Pancreas (tissue), 10 donors: ENCODE measurements around the gene INHBC. TPM values are rescaled to one million over a fixed set of nuclear protein-coding genes. Genes with fewer than 3 reads are reported as not detected.

Experiments used
- ATAC-seq, 4 donors: fragments of 200-7000 bp; cut with Tn5 transposase; one replicate each; pipeline versions ENCODE4 v1.8.0 to v1.9.1; 2020; ENCODE audit warnings: mild to moderate bottlenecking in 4 of 4, moderate library complexity in 4 of 4
- DNase-seq, 6 donors: peaks; one replicate each; pipeline ENCODE4 v3.0.0-alpha.2; 2020
- FAIRE-seq: peaks from 2 replicates; lab custom pipeline; 2012; peaks lifted over from hg19 to GRCh38; lab: Jason Lieb, UNC
- H3K27ac ChIP-seq, 4 donors: fragments of 200-600 bp; sonication (generic); 1 replicate in 3 of 4; 2 replicates in 1 of 4; pipeline versions ENCODE4 v1.5.0 to v1.8.0; 2020
- H3K27me3 ChIP-seq, 4 donors: fragments of 200-600 bp; one replicate each; pipeline ENCODE4 v1.8.0; 2021
- H3K36me3 ChIP-seq, 3 donors: fragments of 200-600 bp; sonication (generic) in 1 of 3; one replicate each; pipeline versions ENCODE4 v1.5.0 to v1.8.0; 2020 to 2021
- H3K4me1 ChIP-seq, 3 donors: fragments of 200-600 bp; one replicate each; pipeline ENCODE4 v1.8.0; 2021
- H3K4me3 ChIP-seq, 4 donors: fragments of 200-600 bp; sonication (generic) in 2 of 4; one replicate each; pipeline versions ENCODE4 v1.5.0 to v1.8.0; 2020 to 2021
- H3K9me3 ChIP-seq, 4 donors: fragments of 200-600 bp; one replicate each; pipeline ENCODE4 v1.8.0; 2021
- whole genome bisulfite sequencing, 2 donors: extraction: QIAGEN DNeasy Blood & Tissue Kit; methylation state at CpG; one replicate each; pipeline ENCODE4 v1.1.7; 2013; 5-methylcytosine and 5-hydroxymethylcytosine counted together
- intact Hi-C, 3 donors: fragments of 100-400 bp; cut with DNase I; formaldehyde crosslinking; loops; one replicate each; pipeline versions ENCODE4 v1.11.1 to v1.14.2; 2022
- polyA plus RNA-seq, 2 donors: library from polyadenylated mRNA; stranded (reverse); fragments of 200-250 nt; gene quantifications; one replicate each; pipeline ENCODE4 v1.2.3, GENCODE V29; 2013
- total RNA-seq, 6 donors: library from RNA; stranded (reverse); fragmentation: NEBNext Ultra II Directional in 4 of 6; extraction: Animal tissue kit (Norgen Biotek cat#: 25700) in 4 of 6; gene quantifications; one replicate each; pipeline versions ENCODE4 v1.2.1 to v1.2.4, GENCODE V29; 2021 to 2023
- TF ChIP-seq, protein P1 (sequence below), 4 donors: fragments of 200-600 bp; sonication (generic) in 3 of 4; IDR thresholded peaks; one replicate each; pipeline versions ENCODE4 v1.5.0 to v1.8.0; 2021; ENCODE audit warnings: antibody characterized with exemption in 4 of 4
- donor health status: healthy with polysubstance abuse.
- donor health status: DM: no; HTN: no; CAD: no; lungs with moderate emphysema.
- donor health status: DM: no; HTN: no; CAD: no.
- donor health status: control.
- donor health status: control.
- donor health status: Bipolar disorder and iron deficiency.
- donor health status: DM: yes; HTN: yes; CAD: no.
- donor health status: DM: no; HTN: no; CAD: no.
- donor health status: DM: no; HTN: no; CAD: no.
- donor health status: DM: yes; HTN: yes; CAD: no.

The INHBC gene
- total and polyA plus RNA-seq, 8 donors, result 0.09 TPM; not detected in 6

- Histone ChIP-seq H3K4me1 (peaks cover 3 to 5% (median 3%) of the 10 kb centered on the region in 3 donors), H3K9me3 (no peaks in the 10 kb centered on the region), H3K4me3 (no peak overlapping the region), H3K36me3 (no peaks in the 10 kb centered on the region), H3K27ac (peak overlapping the region in 2 of 4 donors; percentile 28 to 41), H3K27me3 (peaks cover 0 to 4% (median 0%) of the 10 kb centered on the region in 4 donors)
- peak in 1 of 6 donors; percentile 43 for DNase-seq
- TF ChIP-seq, protein P1, sequence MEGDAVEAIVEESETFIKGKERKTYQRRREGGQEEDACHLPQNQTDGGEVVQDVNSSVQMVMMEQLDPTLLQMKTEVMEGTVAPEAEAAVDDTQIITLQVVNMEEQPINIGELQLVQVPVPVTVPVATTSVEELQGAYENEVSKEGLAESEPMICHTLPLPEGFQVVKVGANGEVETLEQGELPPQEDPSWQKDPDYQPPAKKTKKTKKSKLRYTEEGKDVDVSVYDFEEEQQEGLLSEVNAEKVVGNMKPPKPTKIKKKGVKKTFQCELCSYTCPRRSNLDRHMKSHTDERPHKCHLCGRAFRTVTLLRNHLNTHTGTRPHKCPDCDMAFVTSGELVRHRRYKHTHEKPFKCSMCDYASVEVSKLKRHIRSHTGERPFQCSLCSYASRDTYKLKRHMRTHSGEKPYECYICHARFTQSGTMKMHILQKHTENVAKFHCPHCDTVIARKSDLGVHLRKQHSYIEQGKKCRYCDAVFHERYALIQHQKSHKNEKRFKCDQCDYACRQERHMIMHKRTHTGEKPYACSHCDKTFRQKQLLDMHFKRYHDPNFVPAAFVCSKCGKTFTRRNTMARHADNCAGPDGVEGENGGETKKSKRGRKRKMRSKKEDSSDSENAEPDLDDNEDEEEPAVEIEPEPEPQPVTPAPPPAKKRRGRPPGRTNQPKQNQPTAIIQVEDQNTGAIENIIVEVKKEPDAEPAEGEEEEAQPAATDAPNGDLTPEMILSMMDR (IDR thresholded peaks at IDR 0.05), result no peak
- no peak for ATAC-seq
- FAIRE-seq, result no peak
- WGBS, 2 donors, result 63 to 75% methylated on average over 10 of the region's 10 CpGs
- intact Hi-C loops, result no loop called here
These were observed 44.4 kb downstream of the INHBC start for GRCh38 chr12:57479043-57479375.

DNA sequence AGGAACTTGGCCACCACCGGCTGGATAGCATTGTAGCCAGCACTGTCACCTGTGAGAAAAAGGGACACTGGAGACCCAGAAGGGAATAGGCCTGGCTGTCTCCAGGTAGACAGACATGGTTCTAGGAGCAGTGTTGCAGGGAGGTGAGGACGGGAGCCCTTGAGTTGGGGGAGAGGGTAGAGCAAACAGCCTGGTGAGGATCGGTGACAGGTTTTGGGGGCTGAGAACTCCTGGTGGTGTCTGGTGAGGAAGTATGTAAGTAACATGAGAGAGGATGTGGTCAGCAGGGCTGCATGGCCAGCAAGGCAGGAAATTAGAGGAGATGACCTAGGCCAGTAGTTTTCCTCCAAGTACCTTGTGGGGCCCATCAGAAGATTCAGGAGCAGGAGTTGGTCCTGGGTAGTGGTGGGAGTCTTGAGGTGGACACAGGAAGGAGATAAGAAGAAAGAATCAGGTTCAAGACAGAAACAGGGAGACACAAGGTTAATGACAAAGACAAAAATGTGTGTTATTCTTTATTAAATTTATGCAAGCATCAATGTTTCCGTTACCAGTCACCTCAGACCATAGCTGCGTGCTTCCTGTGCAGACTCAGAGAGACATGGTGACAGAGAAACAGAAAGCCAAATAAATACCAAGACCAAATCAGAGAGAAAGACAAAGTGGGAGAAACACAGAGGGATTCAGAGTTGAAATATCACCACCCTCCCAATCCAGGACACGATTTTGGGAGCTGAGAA lies 45.0 kb downstream of the INHBC start, which contains the start of gene ARHGAP9:
TSS of gene ARHGAP9 (minus strand) at position 491 of the 740 bp plus-strand sequence. CDS start at position 31, 460 bp downstream.
- H3K9me3 ChIP-seq, result no peaks in the 10 kb centered on the region
- H3K27me3 ChIP-seq, result peaks cover 0 to 4% (median 0%) of the 10 kb centered on the region in 4 donors
- H3K27ac ChIP-seq, result peak within 1 kb of the TSS in 2 of 4 donors; percentile 28 to 41
- no peak within 1 kb of the TSS for H3K4me3 ChIP-seq
- H3K36me3 ChIP-seq, result no peaks in the 10 kb centered on the region
- H3K4me1 ChIP-seq, result peaks cover 3 to 5% (median 3%) of the 10 kb centered on the region in 3 donors
- FAIRE-seq (no peak), DNase-seq (no peak), ATAC-seq (peak in 1 of 4 donors; percentile 14)
- WGBS, 2 donors, result 57 to 65% methylated on average over 6 of the region's 6 CpGs
- intact Hi-C loops, result no loop called here
- TF ChIP-seq, protein P1 (IDR thresholded peaks at IDR 0.05), result no peak

- intact Hi-C loops, result no loop called here
- no peak overlapping the region for H3K27ac ChIP-seq
- H3K4me1 ChIP-seq, result no peaks in the 10 kb centered on the region
- H3K36me3 ChIP-seq, result no peaks in the 10 kb centered on the region
- TF ChIP-seq, protein P1 (IDR thresholded peaks at IDR 0.05), result no peak
- WGBS, 2 donors, result 55 to 71% methylated on average over 1 of the region's 1 CpG
- no peaks in the 10 kb centered on the region for H3K27me3 ChIP-seq
- no peak for DNase-seq
- no peaks in the 10 kb centered on the region for H3K9me3 ChIP-seq
- no peak overlapping the region for H3K4me3 ChIP-seq
- ATAC-seq, result no peak
- FAIRE-seq, result no peak
These were observed 47.1 kb downstream of the INHBC start for GRCh38 chr12:57481671-57482070.

- no peaks in the 10 kb centered on the region for H3K36me3 ChIP-seq
- intact Hi-C loops, result no loop called here
- H3K27ac ChIP-seq, result no peak overlapping the region
- no peaks in the 10 kb centered on the region for H3K27me3 ChIP-seq
- no peaks in the 10 kb centered on the region for H3K9me3 ChIP-seq
- FAIRE-seq (no peak), DNase-seq (no peak), ATAC-seq (no peak)
- TF ChIP-seq, protein P1 (IDR thresholded peaks at IDR 0.05), result no peak
- no peak overlapping the region for H3K4me3 ChIP-seq
- no peaks in the 10 kb centered on the region for H3K4me1 ChIP-seq
- 62 to 64% methylated on average over 5 of the region's 5 CpGs for WGBS, 2 donors
These were observed 48.9 kb downstream of the INHBC start for GRCh38 chr12:57483466-57483865.

DNA sequence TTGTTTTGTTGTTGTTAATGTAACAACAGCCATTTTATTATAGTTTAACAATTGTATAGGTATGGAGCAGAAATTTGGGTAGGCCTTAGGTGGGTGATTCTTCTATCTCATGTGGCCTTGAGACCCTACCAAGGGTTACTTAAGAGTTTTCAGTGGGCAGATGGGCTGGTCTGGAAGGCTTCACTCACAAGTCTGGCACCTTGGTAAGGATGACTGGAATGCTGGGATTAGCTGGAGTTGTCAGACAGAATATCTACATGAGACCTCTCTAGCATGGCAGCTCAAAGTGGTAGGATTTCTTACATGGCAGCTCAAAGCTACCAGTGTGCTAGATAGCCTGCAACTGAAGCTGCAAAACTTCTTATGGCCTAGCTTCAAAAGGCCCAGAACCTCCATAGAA lies 51.1 kb downstream of the INHBC start:
- peaks cover 0 to 10% (median 0%) of the 10 kb centered on the region in 3 donors for H3K4me1 ChIP-seq
- no peak for FAIRE-seq
- H3K4me3 ChIP-seq, result no peak overlapping the region
- no peak for DNase-seq
- ATAC-seq, result no peak
- intact Hi-C loops, result no loop called here
- TF ChIP-seq, protein P1 (IDR thresholded peaks at IDR 0.05), result no peak
- no peak overlapping the region for H3K27ac ChIP-seq
- no peaks in the 10 kb centered on the region for H3K27me3 ChIP-seq
- peaks cover 0 to 10% (median 6%) of the 10 kb centered on the region in 3 donors for H3K36me3 ChIP-seq
- no peaks in the 10 kb centered on the region for H3K9me3 ChIP-seq
